ENCODE measurements around the gene LCN12. TPM values are rescaled to one million over a fixed set of nuclear protein-coding genes. Genes with fewer than 3 reads are reported as not detected.
"Not testable (repeated sequence)": the region's sequence is repeated elsewhere in the genome, so short reads cannot be mapped to it uniquely, and the experiment has no call there.

LCN12 gene
- total RNA-seq, 1 donor from 2014 or later = 1.9 TPM

GRCh38 chr9:137001857-137002645, 50.0 kb downstream of the LCN12 start:
- no peak overlapping the region for H3K4me3 ChIP-seq
- TF ChIP-seq CTCF (IDR thresholded peaks at IDR 0.05) = no peak
- DNase-seq = no peak
- no peaks in the 10 kb centered on the region for H3K9me3 ChIP-seq
- intact Hi-C loops (cut with DNase I) = no loop called here
- no peak overlapping the region for H3K27ac ChIP-seq
- H3K36me3 ChIP-seq = no peaks in the 10 kb centered on the region
- H3K27me3 ChIP-seq (ENCODE audit: low read depth) = no peaks in the 10 kb centered on the region
- no peak for ATAC-seq
- peaks cover 17% of the 10 kb centered on the region for H3K4me1 ChIP-seq

GRCh38 chr9:137002646-137003041, 50.6 kb downstream of the LCN12 start:
- TF ChIP-seq CTCF (IDR thresholded peaks at IDR 0.05) = no peak
- Histone ChIP-seq H3K4me1 (peaks cover 17% of the 10 kb centered on the region), H3K27me3 (ENCODE audit: low read depth) (no peaks in the 10 kb centered on the region), H3K4me3 (no peak overlapping the region), H3K36me3 (no peaks in the 10 kb centered on the region), H3K9me3 (no peaks in the 10 kb centered on the region), H3K27ac (no peak overlapping the region)
- no peak for ATAC-seq
- DNase-seq = no peak
- intact Hi-C loops (cut with DNase I) = no loop called here

- H3K4me3 ChIP-seq; H3K9me3 ChIP-seq; ATAC-seq; H3K27ac ChIP-seq; H3K27me3 ChIP-seq (ENCODE audit: low read depth); H3K36me3 ChIP-seq; DNase-seq; intact Hi-C loops (cut with DNase I): not testable (repeated sequence)
- TF ChIP-seq CTCF (IDR thresholded peaks at IDR 0.05) = peak; percentile 47
- H3K4me1 ChIP-seq = peaks cover 17% of the 10 kb centered on the region
These were observed 52.2 kb downstream of the LCN12 start for GRCh38 chr9:137004285-137004684.

Other genes with a start within 250 kb of the LCN12 start
- 15.1 TPM for gene DIPK1B, start 239.7 kb upstream of the LCN12 start, total RNA-seq
- 2.5 TPM for gene LCN10, start 209.3 kb upstream of the LCN12 start, total RNA-seq
- gene LCN6, start 203.7 kb upstream of the LCN12 start, total RNA-seq = 2.9 TPM
- gene LCN8, start 194.0 kb upstream of the LCN12 start, total RNA-seq = not detected
- gene LCN15, start 187.8 kb upstream of the LCN12 start, total RNA-seq = not detected
- gene TMEM141, start 160.9 kb upstream of the LCN12 start, total RNA-seq = 57.2 TPM
- 3.7 TPM for gene CCDC183, start 155.9 kb upstream of the LCN12 start, total RNA-seq
- 62.2 TPM for gene RABL6, start 144.3 kb upstream of the LCN12 start, total RNA-seq
- gene AJM1, start 109.8 kb upstream of the LCN12 start, total RNA-seq = 3.5 TPM
- gene PHPT1, start 102.9 kb upstream of the LCN12 start, total RNA-seq = 93.6 TPM
- gene MAMDC4, start 99.9 kb upstream of the LCN12 start, total RNA-seq = 13.5 TPM
- 230 TPM for gene EDF1, start 86.0 kb upstream of the LCN12 start, total RNA-seq
- gene TRAF2, start 65.8 kb upstream of the LCN12 start, total RNA-seq = 16.5 TPM
- gene FBXW5, start 7.5 kb upstream of the LCN12 start, total RNA-seq = 83.2 TPM
- gene C8G, start 7.0 kb upstream of the LCN12 start, total RNA-seq = 2.2 TPM
- gene PTGDS, start 25.2 kb downstream of the LCN12 start, total RNA-seq = 225 TPM
- 1.9 TPM for gene LCNL1, start 30.7 kb downstream of the LCN12 start, total RNA-seq
- 45.1 TPM for gene PAXX, start 40.1 kb downstream of the LCN12 start, total RNA-seq
- 49.3 TPM for gene CLIC3, start 44.3 kb downstream of the LCN12 start, total RNA-seq
- gene ABCA2, start 76.0 kb downstream of the LCN12 start, total RNA-seq = 45.0 TPM
- 1.1 TPM for gene FUT7, start 79.8 kb downstream of the LCN12 start, total RNA-seq
- 124 TPM for gene NPDC1, start 93.9 kb downstream of the LCN12 start, total RNA-seq
- 0.62 TPM for gene ENTPD2, start 101.8 kb downstream of the LCN12 start, total RNA-seq
- 0.86 TPM for gene SAPCD2, start 118.3 kb downstream of the LCN12 start, total RNA-seq
- gene UAP1L1, start 125.2 kb downstream of the LCN12 start, total RNA-seq = 29.7 TPM
- gene MAN1B1, start 134.7 kb downstream of the LCN12 start, total RNA-seq = 41.9 TPM
- gene DPP7, start 162.5 kb downstream of the LCN12 start, total RNA-seq = 190 TPM
- 0.92 TPM for gene GRIN1, start 186.9 kb downstream of the LCN12 start, total RNA-seq
- gene LRRC26, start 217.8 kb downstream of the LCN12 start, total RNA-seq = 1.0 TPM
- not detected for gene TMEM210, start 219.8 kb downstream of the LCN12 start, total RNA-seq
- gene ANAPC2, start 236.3 kb downstream of the LCN12 start, total RNA-seq = 58.2 TPM
- 57.6 TPM for gene SSNA1, start 236.4 kb downstream of the LCN12 start, total RNA-seq
- gene TPRN, start 248.5 kb downstream of the LCN12 start, total RNA-seq = 17.8 TPM